ENCODE measurements around the gene NMT2.
A peak's percentile ranks its signal among the peaks of the same experiment; 100 is the strongest.

The NMT2 gene

GRCh38 chr10:15180736-15181135 lies 12.2 kb upstream of the NMT2 start:
- DNase-seq = no peak

GRCh38 chr10:15176269-15176668 lies 7.8 kb upstream of the NMT2 start:
- DNase-seq = no peak

GRCh38 chr10:15175587-15175986 lies 7.1 kb upstream of the NMT2 start:
- DNase-seq = no peak

GRCh38 chr10:15172306-15172840 lies 3.9 kb upstream of the NMT2 start:
- no peak for DNase-seq

GRCh38 chr10:15169555-15170401 lies 1.3 kb upstream of the NMT2 start:
- DNase-seq = peak; percentile 69

GRCh38 chr10:15168786-15169554 lies 477 bp upstream of the NMT2 start:
- DNase-seq = peak; percentile 98

- peak; percentile 49 for DNase-seq
These were observed 842 bp downstream of the NMT2 start for GRCh38 chr10:15167411-15168290.

- DNase-seq = no peak
These were observed 2.2 kb downstream of the NMT2 start for GRCh38 chr10:15166325-15166724.

- DNase-seq = no peak
These were observed 5.2 kb downstream of the NMT2 start for GRCh38 chr10:15163253-15163828.

GRCh38 chr10:15158972-15159371 lies 9.5 kb downstream of the NMT2 start:
- DNase-seq = no peak

- DNase-seq = no peak
These were observed 10.0 kb downstream of the NMT2 start for GRCh38 chr10:15158448-15158847.

GRCh38 chr10:15155978-15156656 lies 12.4 kb downstream of the NMT2 start:
- DNase-seq = no peak

- DNase-seq = no peak
These were observed 15.9 kb downstream of the NMT2 start for GRCh38 chr10:15152556-15152955.

- DNase-seq = no peak
These were observed 17.9 kb downstream of the NMT2 start for GRCh38 chr10:15150563-15150962.

GRCh38 chr10:15149042-15149771 lies 19.3 kb downstream of the NMT2 start:
- no peak for DNase-seq

- no peak for DNase-seq
These were observed 20.7 kb downstream of the NMT2 start for GRCh38 chr10:15147594-15148392.

GRCh38 chr10:15146366-15146765 lies 22.1 kb downstream of the NMT2 start:
- DNase-seq = peak; percentile 14

GRCh38 chr10:15144788-15145187 lies 23.7 kb downstream of the NMT2 start:
- DNase-seq = no peak

- DNase-seq = peak; percentile 37
These were observed 27.1 kb downstream of the NMT2 start for GRCh38 chr10:15141136-15142054.
